GM21723 (cell line): ENCODE data around the gene CCDC47.

Source experiments
- ATAC-seq: cut with Tn5 transposase; IDR thresholded peaks from one replicate; pipeline ENCODE4 v1.9.1; 2021; ENCODE audit warnings: mild to moderate bottlenecking, moderate library complexity; ENCODE audit not compliant: unreplicated experiment

Gene CCDC47

GRCh38 chr17:63786117-63786516 is 12.7 kb upstream of the CCDC47 start:
- ATAC-seq = no peak

DNA sequence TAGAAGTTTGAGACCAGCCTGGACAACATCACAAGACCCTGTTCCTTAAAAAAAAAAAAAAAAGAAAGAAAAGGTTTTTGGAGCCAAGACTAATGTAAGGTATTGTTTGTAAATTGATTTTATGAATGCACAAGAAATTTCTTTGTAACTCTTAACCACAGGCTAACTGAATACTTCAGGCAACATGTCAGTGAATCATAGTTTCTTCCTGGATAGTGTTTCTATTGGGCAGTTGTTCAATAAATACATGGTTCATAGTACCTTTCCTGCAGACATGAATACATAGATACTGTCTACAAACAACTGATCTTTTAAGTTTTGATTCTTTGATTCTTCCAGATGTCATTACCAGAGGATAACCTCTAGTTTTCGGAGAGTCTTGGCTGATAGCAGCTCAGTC is 12.2 kb upstream of the CCDC47 start:
- ATAC-seq = no peak

DNA sequence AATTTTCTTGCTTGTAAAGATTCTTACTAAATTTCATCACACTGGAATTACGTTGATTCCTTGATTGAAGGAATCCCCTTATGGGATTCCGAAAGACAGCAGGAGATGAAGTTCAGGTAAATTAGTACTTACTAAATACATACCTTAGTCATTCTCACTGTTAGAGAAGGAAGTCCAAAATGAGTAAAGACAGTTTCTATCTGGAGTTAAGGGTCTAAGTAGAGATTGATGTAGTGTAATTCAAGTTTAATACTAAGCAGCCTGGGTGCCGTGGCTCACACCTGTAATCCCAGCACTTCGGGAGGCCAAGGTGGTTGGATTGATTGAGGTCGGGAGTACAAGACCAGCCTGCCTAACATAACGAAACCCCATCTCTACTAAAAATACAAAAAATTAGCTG is 10.1 kb upstream of the CCDC47 start:
- ATAC-seq = no peak

- ATAC-seq = no peak
Observed at GRCh38 chr17:63780928-63781327, 7.5 kb upstream of the CCDC47 start.

GRCh38 chr17:63780507-63780906 is 7.1 kb upstream of the CCDC47 start:
- ATAC-seq = no peak

- no peak for ATAC-seq
Observed at GRCh38 chr17:63775420-63775819, 2.0 kb upstream of the CCDC47 start.

GRCh38 chr17:63774969-63775265 is 1.5 kb upstream of the CCDC47 start:
- ATAC-seq = no peak

DNA sequence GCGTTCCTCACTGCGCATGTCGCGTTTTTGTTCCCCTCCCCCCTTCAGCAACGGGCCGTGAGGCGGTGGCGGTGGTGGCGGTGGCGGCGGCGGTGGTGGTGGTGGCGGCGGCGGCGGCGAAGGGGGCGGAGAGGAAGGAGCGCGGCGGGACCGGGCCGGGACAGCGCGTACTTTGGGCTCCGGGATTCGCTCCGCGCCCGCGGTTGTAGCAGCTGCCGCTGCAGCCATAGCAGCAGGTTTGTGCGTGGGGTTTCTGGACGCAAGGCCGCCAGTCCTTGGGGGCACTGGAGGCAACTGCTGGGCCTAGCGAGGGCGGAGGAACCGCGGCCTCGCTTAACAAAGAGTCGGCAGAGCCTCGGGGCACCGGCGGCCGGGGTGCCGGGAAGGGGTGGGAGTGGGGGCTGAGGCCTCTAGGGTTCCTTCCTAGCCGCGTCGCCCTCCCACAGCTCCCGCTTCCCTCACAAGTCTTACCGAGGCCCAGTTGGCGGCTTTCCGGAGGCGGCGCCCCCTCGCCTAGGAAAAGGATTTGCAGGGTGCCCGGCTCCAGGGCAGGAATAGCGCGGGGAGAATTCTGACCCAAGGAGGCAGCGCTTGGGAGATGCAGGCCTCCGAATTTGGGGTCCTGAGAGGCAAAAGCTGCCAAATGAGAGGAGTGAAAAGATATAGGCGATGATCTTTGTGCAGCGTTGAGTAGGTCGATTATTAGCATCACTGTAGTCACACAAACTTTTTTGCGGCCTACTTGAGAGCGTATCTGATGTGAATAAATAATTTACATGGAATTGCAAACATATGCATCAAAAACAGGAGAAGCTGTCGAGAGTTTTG is 958 bp upstream of the CCDC47 start, which contains the start of gene DDX42:
Gene DDX42, plus strand, starts transcription at position 30 of the 828 bp plus-strand sequence. CDS start 12,880 bp downstream, outside the sequence.
- peak; percentile 14 for ATAC-seq

DNA sequence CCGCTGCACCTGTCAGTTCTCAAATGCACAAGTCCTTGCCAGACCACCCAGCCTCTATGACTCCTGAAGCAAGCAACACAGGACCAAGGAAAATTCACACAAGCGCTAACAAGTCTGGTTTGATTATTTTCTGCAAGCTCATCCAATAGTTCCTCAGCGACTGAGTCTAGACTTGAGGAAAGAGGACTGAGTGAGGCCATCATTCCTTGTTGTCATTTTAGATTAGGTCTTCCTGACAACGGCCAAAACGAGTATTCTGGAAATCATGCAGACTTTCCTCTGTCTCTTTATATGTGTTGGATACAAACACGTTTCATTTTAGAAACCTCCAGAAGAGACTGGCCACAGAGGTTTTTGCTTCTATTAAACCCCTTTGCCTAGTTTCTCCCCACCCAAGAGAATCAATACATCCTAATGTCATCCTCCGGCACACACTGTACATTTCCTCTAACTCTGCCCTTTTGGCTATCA is 561 bp downstream of the CCDC47 start:
- no peak for ATAC-seq

GRCh38 chr17:63768433-63768832 is 5.0 kb downstream of the CCDC47 start:
- ATAC-seq = no peak

GRCh38 chr17:63766754-63767153 is 6.6 kb downstream of the CCDC47 start:
- ATAC-seq = no peak

DNA sequence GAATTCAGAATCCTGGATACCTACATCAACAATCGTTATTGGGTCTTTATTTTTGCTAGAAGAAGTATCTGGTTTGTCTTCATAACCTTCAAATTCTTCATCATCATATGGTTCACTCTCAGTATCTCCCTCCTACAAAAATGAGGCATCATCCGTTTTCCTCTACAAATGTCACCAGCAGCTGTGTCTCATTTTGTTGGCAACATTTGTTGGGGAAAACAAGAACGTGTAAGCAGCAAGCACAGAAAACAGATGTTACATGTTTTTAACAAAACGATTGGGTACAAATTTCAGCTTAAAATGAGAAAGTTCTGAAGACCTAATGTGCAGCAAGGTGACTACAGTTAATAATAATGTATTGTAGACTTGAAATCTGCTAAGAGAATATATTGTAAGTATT is 8.7 kb downstream of the CCDC47 start:
- no peak for ATAC-seq

DNA sequence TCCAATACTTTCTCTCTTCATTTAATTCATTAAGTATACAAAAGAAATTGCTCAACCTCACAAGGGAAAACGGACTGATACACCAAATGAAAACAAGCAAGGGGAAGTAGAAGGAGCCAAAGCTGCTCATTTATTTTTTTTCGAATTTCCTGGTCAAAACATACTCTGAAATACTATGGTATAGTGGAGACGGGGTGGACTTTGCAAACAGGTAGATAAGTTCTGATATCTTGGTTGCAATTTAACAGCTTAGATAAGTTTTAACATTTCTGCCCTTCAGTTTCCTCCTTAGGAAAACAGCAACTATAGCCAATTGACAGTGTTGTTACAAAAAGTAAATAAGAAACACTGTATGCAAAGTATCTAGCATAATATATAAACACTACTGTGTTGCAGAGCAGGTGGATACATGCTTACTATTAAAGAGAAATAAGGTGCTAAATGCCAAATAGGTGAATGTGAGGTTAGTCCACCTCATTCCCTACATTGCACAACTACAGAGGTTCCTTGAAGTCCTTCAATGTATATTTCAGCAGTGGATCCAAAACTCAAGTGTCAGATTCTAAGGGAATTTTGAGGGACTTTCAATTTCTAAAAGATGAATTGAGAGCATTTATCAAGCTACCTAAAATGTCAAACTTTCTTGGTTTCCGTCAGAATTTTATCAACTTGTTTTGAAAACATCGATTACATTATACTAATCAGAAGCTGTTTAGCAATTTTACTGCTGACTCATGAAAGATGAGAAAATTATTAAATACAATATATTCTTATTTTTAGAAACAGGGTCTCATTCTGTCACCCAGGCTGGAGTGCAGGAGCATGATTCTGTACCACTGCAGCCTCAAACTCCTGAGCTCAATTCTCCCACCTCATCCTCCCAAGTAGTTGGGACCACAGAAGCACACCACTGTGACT is 11.0 kb downstream of the CCDC47 start:
- no peak for ATAC-seq

DNA sequence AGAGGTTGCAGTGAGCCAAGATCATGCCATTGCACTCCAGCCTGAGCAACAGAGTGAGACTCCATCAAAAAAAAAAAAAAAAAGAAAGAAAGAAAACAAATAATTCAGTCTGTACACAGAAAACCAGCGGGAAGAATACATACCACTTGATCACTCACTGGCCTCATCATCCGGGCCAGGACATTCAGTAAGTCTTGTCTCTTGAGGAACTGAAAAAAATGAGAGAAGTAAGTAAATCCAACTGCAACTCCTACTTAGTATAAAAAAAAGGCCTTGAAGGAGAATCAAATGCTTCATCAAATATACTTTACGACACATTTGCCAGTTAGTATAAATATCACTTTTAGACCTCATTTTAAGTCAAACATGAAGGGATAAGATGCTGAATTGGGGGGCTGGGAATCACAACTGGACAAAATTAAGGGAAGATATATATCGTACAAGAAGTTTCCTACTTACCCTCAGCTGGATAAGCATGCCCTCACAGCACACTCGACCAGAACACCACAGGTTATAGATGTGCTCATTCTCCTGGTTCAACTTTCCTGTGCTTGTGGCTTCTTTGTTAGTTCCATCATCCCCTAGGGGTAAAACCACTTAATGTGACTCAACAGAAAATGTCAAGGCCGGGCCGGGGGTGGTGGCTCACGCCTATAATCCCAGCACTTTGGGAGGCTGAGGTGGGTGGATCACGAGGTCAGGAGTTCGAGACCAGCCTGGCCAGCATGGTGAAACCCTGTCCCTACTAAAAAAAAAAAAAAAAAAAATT is 12.4 kb downstream of the CCDC47 start:
- ATAC-seq = no peak

- no peak for ATAC-seq
Observed at GRCh38 chr17:63758428-63758827, 15.0 kb downstream of the CCDC47 start.

DNA sequence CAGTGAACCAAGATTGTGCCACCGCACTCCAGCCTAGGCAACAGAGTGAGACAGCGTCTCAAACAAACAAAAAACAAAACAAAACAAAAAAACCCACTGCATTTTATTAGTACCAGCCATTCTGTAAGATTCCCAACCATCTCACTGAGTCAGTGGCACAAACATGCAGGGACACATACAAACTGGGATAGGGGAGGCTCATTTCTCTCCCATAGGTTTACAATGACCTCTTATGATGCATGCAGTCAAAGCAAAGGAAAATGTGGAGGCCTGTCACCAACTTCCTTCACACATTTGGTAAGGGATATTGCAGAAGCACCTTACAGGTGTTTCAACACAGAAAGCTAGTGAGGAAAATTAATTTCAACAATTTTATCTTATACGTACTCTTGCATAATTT is 19.4 kb downstream of the CCDC47 start:
- ATAC-seq = no peak

- ATAC-seq = no peak
Observed at GRCh38 chr17:63753215-63753614, 20.2 kb downstream of the CCDC47 start.

GRCh38 chr17:63752707-63753106 is 20.7 kb downstream of the CCDC47 start:
- ATAC-seq = no peak

DNA sequence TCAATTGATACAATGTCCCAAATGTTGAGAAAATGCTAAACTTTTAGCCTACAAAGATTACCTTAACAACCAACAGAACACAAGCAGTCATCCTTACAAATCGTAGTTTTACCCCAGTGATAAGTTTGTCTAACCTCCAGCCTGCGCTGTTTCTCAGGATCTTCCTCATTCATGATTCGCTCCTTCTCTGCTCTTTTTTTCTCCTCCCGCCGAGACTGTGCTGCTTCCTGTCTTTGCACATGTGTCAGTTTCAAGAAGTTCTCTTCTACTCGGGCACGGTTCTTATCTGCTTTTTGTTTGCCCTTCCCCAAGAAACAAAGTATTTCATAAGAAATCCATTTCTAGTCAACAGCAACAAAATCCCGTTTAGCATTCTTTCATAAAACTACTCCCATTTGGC is 21.6 kb downstream of the CCDC47 start:
- no peak for ATAC-seq

GRCh38 chr17:63741408-63742173 is 31.8 kb downstream of the CCDC47 start, which contains the start of gene STRADA:
TSS of gene STRADA (minus strand) at chr17:63741799. CDS start at chr17:63728369, 13,430 bp downstream.
- ATAC-seq = peak; percentile 84

DNA sequence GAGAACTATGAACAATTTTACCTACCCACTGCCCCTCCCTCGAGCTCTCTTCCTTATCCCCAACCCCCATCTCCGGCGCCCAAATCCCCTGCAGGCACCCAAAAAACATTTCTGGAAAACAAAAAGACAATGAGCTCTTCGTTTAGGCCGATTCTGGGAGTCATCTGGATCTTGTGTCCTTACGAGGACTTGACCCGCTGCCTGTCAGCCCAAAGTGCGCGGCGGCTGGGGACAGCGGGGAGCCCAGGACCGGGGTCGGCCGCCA is 32.3 kb downstream of the CCDC47 start:
- ATAC-seq = peak; percentile 4
